GM19328 (cell line): Measurements from ENCODE around the gene POLR2B.
"Not testable (repeated sequence)": the region's sequence is repeated elsewhere in the genome, so short reads cannot be mapped to it uniquely, and the experiment has no call there.

Experiments used
- ATAC-seq: cut with Tn5 transposase; IDR thresholded peaks from one replicate; pipeline ENCODE4 v1.9.1; 2021; ENCODE audit warnings: mild to moderate bottlenecking, moderate library complexity; ENCODE audit not compliant: unreplicated experiment

Gene POLR2B

GRCh38 chr4:57051095-57051494 lies 72.4 kb downstream of the POLR2B start:
- ATAC-seq, result no peak

DNA sequence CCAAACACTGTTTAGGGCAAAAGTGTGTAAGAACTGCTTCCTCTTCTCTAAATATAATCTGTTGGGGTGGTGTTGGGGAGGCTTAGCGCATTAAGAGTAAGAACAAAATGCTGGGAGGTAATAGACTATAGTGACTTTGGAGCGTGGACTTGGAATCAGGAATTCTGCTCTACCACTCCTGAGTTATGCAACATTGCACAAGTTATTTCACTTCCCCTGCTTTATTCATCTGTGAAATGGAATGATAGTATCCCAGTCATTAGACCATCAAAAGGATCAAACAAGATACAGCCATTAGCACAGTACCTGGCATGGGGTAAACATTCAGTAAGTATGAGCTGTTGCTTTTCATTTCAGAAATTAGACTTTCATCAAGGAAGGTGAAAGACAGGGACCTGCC lies 72.8 kb downstream of the POLR2B start:
- ATAC-seq, result no peak

DNA sequence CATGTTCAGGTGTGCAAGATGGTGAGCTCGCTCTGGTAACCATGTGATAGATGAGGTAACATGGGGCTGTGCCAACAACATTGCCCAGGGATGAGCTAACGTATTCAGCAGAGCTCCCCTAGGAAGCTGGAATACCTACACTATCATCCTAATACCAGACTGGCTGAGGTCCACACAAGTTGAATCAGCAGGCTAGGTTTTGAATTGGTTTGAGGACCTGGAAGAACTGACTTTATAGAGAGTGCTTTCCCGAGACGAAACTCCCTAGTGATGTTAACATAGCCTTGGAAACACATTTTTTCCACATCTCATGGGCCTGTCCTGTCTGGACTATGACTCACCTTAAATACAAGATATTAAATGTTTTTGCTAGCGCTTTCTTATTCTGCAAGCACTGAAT lies 74.8 kb downstream of the POLR2B start:
- no peak for ATAC-seq

- ATAC-seq, result no peak
Observed at GRCh38 chr4:57055886-57056285, 77.2 kb downstream of the POLR2B start.

DNA sequence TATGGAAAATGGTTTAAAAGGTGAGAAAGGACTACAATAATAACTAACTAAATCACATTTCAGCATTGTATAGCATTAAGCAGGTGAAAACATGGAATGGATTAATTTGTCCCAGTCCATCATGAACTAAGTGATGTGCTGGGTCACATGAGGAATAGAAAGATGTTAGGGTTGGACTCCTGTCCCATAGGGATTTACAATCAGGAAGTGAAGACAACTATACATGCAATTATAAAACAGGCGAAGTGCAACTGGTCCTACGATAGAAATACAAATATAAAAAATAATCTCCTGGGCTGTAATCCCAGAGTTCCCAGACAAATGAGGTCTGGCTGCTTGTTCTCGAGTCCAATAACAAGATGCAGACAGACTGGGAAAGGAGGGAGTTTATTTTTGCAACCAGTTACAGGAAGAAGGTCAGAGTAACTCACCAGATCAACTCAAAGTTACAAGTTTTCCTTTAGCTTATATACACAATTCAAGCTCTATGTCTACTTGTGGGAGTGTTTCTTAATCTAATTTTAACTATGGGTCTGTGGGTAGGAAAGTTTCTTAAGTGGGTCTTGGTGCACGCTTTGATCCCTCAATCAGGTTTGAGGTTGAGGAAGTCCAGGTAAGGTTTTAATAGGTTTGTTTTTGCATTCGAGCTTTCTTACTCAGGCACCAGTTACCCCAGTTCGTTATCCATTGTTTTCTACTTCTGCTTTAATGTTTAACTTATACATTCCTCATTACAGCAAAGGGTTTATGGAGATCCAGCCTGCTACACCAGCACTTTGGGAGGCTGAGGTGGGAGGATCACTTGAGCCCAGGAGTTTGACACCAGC lies 81.4 kb downstream of the POLR2B start:
- no peak for ATAC-seq

DNA sequence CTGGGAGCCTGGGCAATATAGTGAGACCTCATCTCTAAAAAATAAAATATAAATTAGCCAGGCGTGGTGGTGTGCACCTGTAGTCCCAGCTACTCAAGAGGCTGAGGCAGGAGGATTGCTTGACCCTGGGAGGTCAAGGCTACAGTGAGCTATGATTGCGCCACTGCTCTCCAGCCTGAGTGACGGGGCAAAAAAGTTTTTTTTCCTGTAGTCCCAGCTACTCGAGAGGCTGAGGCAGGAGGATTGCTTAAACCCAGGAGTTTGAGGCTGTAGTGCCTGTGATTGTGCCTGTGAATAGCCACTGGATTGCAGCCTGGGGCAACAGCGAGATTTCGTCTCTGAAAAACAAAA lies 82.0 kb downstream of the POLR2B start:
- ATAC-seq, result not testable (repeated sequence)

- no peak for ATAC-seq
Observed at GRCh38 chr4:57061395-57061794, 82.7 kb downstream of the POLR2B start.

GRCh38 chr4:57063518-57063917 lies 84.8 kb downstream of the POLR2B start:
- no peak for ATAC-seq

DNA sequence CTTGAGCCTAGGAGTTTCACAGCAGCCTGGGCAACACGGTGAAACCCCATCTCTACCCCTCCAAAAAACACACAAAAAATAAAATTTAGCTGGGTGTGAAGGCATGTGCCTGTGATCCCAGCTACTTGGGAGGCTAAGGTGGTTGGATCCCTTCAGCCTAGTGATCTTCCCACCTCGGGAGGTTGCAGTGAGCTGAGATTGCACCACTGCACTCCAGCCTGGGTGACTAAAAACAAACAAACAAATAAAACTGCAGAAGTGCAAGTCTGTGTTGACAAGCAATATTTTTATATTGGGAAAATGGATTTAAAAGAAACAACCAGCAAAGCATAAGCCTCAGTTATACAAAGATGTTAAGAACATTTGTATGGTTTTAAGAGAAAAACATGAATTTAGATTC lies 85.4 kb downstream of the POLR2B start:
- ATAC-seq, result no peak

- no peak for ATAC-seq
Observed at GRCh38 chr4:57064811-57065711, 86.4 kb downstream of the POLR2B start.

GRCh38 chr4:57065730-57066482 lies 87.2 kb downstream of the POLR2B start:
- no peak for ATAC-seq

- no peak for ATAC-seq
Observed at GRCh38 chr4:57068237-57068981, 89.7 kb downstream of the POLR2B start.

DNA sequence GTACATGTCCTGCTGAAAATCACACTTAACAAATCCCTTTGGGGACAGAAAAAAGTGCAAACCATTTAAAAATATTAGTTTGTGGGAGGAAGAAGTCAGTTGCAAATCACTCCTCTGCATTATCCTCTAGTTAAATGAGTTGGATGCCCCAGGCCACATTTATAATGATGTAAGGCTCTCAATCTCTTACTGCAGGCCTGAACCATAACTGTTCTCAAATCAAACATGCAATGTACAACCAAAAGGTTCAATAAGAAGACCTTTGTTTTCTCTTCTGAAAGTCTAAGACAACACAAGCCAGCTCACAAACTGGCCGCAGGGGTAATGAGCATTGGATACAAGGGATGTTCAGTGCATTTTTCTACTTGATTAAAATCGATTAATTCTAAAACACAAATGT lies 91.8 kb downstream of the POLR2B start:
- no peak for ATAC-seq

DNA sequence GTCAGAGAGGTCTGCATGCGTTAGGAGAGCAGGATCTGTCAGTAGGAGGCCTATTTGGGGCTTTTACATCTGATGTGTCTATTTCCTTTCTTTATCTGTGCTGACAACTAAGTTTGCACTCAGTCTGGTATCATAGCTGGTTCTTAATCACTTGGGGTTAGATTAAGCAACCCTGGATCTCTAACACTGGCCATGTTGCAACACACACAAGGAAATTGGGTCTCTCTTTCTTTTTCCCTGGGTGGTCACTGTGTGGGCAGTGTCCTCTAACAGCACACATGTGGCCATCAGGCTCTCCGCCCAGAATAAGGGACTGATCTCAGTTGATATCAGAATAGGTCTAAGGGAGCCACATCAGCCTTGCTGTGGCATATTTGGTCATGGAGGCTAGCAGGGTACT lies 92.6 kb downstream of the POLR2B start:
- no peak for ATAC-seq

- no peak for ATAC-seq
Observed at GRCh38 chr4:57073559-57073958, 94.9 kb downstream of the POLR2B start.

- ATAC-seq, result no peak
Observed at GRCh38 chr4:57074744-57075143, 96.0 kb downstream of the POLR2B start.

GRCh38 chr4:57075367-57075766 lies 96.7 kb downstream of the POLR2B start:
- ATAC-seq, result no peak

GRCh38 chr4:57076646-57077045 lies 98.0 kb downstream of the POLR2B start:
- ATAC-seq, result no peak

- no peak for ATAC-seq
Observed at GRCh38 chr4:57077550-57078343, 99.1 kb downstream of the POLR2B start.
